Activated CD8-positive, alpha-beta memory T cell treated with anti-CD3 and anti-CD28 coated beads for 4 hours (primary cell): ENCODE data around the gene IFIT1.
"Not testable (repeated sequence)": the region's sequence is repeated elsewhere in the genome, so short reads cannot be mapped to it uniquely, and the experiment has no call there.

ENCODE experiments used
- DNase-seq, 2 donors: peaks; one replicate each; pipeline ENCODE4 v3.0.0-alpha.2; 2020; ENCODE audit warnings: low read depth in 2 of 2

Gene IFIT1

DNA sequence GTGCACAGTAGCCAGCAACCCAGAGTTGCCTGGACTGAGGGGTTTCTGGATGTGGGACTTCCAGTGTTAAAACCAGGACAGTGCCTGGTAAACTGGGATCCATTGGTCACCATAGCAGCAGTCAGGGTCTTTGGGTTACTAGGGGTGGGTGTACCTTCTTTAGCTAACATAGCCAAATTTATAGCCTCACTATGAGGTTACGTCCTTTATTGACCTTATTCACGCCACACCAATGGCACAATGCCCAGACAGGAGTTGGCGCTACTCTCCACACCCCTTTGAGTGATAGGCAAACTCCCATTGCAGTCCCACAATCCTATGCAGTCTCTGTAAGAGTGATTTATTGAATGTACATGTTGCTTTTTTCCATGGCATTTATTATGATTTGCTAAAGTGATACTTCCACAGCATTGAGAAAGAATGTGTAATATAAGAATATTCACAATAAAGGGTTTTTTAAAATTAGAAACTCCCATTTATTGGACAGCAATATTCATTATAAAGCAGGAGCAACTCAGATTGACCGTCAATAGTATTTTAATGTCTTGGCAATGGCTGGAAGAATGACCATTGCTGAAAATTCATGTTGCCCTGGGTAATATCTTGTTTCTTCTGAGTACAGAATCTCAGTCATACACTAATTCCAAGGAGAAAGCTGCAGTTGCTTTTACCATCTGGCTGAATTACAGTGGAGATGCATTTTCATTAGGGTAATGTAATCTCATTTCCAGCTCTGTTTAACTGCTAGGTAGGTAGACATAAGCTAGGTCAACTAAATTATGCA lies 48.0 kb downstream of the IFIT1 start:
- no peak for DNase-seq

DNA sequence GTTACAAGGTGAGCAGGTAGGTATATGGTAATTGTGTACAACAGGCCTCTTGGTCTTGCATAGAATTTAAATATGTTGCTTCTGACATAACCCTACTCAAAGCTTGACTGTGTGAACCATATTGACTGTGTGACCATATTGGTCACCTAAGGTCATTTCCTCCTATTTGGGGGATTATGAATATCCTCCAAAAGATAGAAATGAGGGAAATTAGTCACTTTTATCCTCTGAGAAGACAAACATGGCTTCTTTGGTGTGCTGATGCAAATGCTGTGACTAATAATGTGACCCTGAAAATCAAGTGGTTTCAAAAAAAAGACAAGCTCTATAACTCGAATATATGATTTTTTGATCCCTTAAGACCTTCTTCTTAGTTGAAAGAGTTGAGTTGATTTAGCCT lies 49.9 kb downstream of the IFIT1 start:
- no peak for DNase-seq

DNA sequence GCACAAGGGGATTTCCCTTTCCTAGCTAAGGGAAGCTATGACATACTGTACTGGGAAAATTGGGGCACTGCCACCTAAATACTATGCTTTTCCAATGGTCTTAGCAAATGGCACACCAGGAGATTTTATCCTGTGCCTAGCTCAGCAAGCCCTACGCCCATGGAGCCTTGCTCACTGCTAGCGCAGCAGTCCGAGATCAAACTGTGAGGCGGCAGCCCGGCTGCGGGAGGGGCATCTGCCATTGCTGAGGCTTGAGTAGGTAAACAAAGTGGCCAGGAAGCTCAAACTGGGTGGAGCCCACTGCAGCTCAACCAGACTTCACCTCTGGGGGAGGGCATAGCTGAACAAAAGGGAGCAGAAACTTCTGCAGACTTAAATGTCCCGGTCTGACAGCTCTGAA lies 52.4 kb downstream of the IFIT1 start:
- not testable (repeated sequence) for DNase-seq

DNA sequence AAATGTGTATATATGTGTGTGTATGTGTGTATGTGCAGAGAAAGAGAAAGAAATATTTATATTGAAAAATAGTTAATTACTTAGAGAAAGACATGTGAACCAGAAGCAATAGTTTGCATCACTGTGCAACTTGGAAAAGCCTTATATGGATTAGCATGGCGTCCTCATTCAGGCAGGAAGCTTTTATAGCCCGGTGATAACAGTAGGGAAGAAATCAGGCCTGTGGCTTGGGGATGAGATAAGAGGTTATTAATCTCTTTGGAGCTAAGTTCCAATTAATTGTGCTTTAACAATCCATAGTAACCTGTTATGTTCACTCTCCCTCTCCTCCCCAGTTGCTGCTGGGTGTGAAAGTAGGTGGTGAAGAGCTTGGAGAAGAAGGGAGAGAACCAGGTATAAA lies 58.5 kb downstream of the IFIT1 start:
- DNase-seq, result no peak

DNA sequence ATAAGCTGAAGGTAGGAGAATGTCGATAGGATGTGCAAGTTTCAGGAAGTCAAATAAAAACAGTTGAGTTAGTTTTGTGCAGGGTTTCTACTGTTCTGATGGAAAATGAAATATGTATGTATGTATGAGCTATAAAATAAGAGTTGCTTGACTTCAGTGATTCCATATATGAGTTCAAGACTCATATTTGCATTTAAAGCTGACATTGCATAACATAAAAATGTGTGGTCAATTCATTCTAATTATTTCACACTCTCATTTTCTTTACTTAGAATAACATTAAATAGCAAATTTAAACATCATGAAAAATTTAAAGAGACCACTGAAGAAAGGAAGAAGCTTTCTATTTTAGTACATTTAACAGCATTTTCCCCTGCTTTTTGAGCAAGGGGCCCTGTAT lies 59.8 kb downstream of the IFIT1 start:
- DNase-seq, result no peak

DNA sequence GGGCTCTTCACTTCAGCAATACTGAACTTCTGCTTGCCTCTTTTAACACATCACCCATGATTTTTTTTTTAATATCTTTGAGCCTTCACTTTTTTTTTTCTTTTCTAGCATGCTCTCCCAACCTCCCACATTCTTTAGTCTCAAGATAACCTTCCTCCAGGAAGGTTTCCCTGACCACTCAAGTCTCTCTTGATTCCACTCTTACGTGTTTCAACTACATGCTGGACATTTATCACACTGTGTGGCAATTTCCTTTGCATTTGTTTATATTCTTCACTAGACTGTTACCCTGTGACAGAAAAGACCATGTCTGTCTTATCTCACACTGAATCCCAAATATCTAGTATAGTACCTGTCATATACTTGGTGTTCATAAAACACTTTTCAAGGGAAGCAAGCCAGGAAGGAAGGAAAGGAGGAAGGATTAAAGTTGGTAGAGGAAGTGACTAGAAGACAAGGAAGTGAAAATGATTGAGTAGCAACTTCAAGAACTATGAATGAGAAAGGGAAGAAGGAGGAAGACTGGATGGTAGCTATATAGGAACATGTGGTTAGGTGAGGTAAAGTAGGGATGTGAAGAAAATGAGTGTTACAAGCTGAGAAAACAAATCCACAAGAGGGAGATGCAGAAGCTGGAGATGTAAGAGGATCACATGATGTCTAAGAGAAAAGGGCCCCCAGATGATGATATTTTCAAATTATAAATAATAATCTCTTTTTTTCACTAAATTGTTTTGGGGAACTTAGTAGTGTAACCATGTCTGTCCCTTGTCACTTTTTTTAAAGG lies 62.3 kb downstream of the IFIT1 start:
- DNase-seq, result no peak
